ENCODE data around the gene HLA-G.

DNA sequence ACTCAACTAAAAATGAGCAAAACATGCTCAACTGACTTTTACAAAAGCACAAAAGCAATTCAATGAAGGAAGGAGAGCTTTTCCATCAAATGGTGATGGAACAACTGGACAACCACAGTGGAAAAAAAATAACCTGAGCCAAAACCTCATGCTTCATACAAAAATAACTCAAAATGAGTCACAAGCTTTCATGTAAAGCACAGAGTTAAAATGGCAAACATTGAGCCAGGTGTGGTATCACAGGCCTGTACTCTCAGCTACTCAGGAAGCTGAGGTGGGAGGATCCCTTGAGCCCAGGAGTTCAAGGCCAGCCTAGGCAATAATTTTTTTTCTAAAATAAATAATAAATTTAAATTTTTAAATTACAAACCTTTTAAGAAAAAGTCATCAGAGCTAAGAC, 18.4 kb upstream of the HLA-G start:
- TF ChIP-seq EZH2 (IDR thresholded peaks at IDR 0.05; ENCODE audit: borderline replicate concordance, low read depth, low read length, severe bottlenecking) = no peak
- TF ChIP-seq, protein P1, sequence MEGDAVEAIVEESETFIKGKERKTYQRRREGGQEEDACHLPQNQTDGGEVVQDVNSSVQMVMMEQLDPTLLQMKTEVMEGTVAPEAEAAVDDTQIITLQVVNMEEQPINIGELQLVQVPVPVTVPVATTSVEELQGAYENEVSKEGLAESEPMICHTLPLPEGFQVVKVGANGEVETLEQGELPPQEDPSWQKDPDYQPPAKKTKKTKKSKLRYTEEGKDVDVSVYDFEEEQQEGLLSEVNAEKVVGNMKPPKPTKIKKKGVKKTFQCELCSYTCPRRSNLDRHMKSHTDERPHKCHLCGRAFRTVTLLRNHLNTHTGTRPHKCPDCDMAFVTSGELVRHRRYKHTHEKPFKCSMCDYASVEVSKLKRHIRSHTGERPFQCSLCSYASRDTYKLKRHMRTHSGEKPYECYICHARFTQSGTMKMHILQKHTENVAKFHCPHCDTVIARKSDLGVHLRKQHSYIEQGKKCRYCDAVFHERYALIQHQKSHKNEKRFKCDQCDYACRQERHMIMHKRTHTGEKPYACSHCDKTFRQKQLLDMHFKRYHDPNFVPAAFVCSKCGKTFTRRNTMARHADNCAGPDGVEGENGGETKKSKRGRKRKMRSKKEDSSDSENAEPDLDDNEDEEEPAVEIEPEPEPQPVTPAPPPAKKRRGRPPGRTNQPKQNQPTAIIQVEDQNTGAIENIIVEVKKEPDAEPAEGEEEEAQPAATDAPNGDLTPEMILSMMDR (IDR thresholded peaks at IDR 0.05; ENCODE audit: borderline replicate concordance, extremely low read depth, low read length, poor library complexity, severe bottlenecking) = no peak
